Panc1 (cell line): ENCODE results near the gene CTAGE1.

Experiments
- CTCF ChIP-seq: fragments of 450-650 bp; IDR thresholded peaks from 2 replicates; pipeline ENCODE4 v1.5.1; 2017; ENCODE audit warnings: mild to moderate bottlenecking
- REST ChIP-seq, 2 experiments: IDR thresholded peaks; 2 replicates each; pipeline ENCODE4 v1.6.1; 2011 to 2012; ENCODE audit warnings: low read depth in 2 of 2, control low read depth in 1 of 2, low read length in 1 of 2, mild to moderate bottlenecking in 1 of 2, moderate library complexity in 1 of 2; ENCODE audit not compliant: insufficient read depth in 1 of 2

- TF ChIP-seq CTCF: no peak
- TF ChIP-seq REST (IDR thresholded peaks at IDR 0.05; ENCODE audit: insufficient read depth in 1 of 2, low read depth in 2 of 2, low read length in 1 of 2): no peak
Observed at GRCh38 chr18:22446911-22447310, 29.2 kb upstream of the CTAGE1 start.
